GM13977 (cell line): ENCODE data around the gene LCP1.

Experiments used
- DNase-seq: peaks from one replicate; pipeline ENCODE4 v3.0.0; 2012; ENCODE audit warnings: low spot score
- in situ Hi-C: fragments of 300-500 bp; cut with MboI; formaldehyde crosslinking; loops from one replicate; pipeline ENCODE4 v1.12.0; 2022; ENCODE audit warnings: low sequenced_read_pairs, low pct_unique_long_range_greater_than_20kb, mixed read lengths, inconsistent platforms; ENCODE audit not compliant: unreplicated experiment
- TF ChIP-seq, protein P1 (sequence below): IDR thresholded peaks from 2 replicates; pipeline ENCODE4 v1.5.1; 2012; ENCODE audit warnings: mild to moderate bottlenecking, control low read depth; ENCODE audit not compliant: insufficient read depth; ENCODE audit errors: extremely low read depth, missing control alignments

LCP1 gene

GRCh38 chr13:46210362-46211083 is 28.5 kb upstream of the LCP1 start:
- TF ChIP-seq, protein P1, sequence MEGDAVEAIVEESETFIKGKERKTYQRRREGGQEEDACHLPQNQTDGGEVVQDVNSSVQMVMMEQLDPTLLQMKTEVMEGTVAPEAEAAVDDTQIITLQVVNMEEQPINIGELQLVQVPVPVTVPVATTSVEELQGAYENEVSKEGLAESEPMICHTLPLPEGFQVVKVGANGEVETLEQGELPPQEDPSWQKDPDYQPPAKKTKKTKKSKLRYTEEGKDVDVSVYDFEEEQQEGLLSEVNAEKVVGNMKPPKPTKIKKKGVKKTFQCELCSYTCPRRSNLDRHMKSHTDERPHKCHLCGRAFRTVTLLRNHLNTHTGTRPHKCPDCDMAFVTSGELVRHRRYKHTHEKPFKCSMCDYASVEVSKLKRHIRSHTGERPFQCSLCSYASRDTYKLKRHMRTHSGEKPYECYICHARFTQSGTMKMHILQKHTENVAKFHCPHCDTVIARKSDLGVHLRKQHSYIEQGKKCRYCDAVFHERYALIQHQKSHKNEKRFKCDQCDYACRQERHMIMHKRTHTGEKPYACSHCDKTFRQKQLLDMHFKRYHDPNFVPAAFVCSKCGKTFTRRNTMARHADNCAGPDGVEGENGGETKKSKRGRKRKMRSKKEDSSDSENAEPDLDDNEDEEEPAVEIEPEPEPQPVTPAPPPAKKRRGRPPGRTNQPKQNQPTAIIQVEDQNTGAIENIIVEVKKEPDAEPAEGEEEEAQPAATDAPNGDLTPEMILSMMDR = no peak
- in situ Hi-C loops = no loop called here
- no peak for DNase-seq

DNA sequence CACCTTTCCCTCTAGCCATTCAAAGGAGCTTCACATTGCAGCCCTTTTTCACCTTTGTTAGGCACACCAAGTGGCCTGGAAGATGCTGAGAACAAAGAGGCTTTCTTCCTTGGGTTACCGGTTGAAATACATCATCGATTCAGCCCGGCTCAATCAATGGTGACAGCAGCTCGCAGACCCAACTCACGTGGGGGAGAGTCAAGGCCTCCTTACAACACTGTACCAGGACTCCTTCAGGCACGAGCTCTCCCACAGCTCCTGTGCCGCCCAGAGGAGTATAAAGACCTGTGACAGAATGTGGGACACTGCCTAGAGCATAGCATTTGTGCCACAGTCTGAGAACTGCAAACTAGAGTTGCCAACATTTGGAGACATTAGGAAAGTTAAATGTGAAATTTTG is 25.9 kb upstream of the LCP1 start:
- DNase-seq = no peak
- in situ Hi-C loops = no loop called here
- TF ChIP-seq, protein P1 = no peak

DNA sequence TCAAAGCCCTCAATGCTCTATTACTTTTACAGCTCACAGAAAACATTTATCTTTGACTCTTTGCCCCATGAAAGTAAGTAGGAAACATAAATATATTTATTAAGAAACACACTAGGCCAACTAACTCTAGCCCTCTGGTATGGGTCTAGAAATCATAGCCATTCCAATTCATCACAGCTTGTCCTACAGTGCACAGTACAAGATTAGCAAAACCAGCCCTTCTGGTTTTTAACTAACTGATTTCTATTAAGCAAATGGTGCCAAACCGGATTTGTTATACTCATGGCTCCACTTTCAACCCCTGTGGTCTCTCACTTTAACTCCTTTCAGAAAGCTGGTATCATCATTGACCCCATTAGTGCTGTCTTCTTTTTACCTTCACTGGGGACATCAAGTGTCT is 24.2 kb upstream of the LCP1 start:
- DNase-seq = no peak
- in situ Hi-C loops = no loop called here
- TF ChIP-seq, protein P1 = no peak

DNA sequence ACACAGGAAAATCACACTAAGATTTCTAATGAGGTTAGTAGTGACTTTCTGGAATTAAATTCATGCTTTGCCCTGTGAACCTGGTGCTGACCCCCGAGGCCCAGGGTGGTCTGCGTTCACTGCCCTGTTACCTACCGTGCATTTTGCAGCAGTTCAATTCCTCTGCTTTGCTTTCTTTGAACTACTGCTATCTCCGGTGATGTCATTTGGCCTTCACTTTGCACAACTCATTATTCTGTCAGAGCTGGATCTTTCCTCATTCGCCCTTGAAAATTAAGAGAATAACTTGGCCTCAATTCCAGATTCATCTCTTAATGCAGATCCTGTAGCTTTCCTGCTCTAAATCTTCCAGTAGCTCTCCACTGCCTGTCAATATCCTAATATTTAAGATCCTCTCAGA is 21.0 kb upstream of the LCP1 start:
- in situ Hi-C loops = no loop called here
- no peak for DNase-seq
- TF ChIP-seq, protein P1 = no peak

GRCh38 chr13:46202188-46202795 is 20.3 kb upstream of the LCP1 start:
- DNase-seq = no peak
- TF ChIP-seq, protein P1 = no peak
- in situ Hi-C loops = no loop called here

- in situ Hi-C loops = no loop called here
Measured at GRCh38 chr13:46198696-46199193, 16.8 kb upstream of the LCP1 start.

More at GRCh38 chr13:46198696-46199193, 16.8 kb upstream of the LCP1 start:
- DNase-seq = no peak
- TF ChIP-seq, protein P1 = no peak
